Pulmonary artery endothelial cell (primary cell): ENCODE results near the gene IPO9. TPM values are rescaled to one million over a fixed set of nuclear protein-coding genes. Genes with fewer than 3 reads are reported as not detected.
"Not testable (repeated sequence)": the region's sequence is repeated elsewhere in the genome, so short reads cannot be mapped to it uniquely, and the experiment has no call there.

Experiments used
- DNase-seq: peaks from one replicate; pipeline ENCODE4 v3.0.0-alpha.2; 2011; ENCODE audit warnings: low read depth, low spot score
- total RNA-seq: library from RNA; depleted of rRNA; stranded (reverse); fragments of >200 nt; gene quantifications from 2 replicates; pipeline ENCODE4 v1.2.3, GENCODE V29; 2014

Gene IPO9
- total RNA-seq, 1 donor from 2014 or later = 24.9 TPM

DNA sequence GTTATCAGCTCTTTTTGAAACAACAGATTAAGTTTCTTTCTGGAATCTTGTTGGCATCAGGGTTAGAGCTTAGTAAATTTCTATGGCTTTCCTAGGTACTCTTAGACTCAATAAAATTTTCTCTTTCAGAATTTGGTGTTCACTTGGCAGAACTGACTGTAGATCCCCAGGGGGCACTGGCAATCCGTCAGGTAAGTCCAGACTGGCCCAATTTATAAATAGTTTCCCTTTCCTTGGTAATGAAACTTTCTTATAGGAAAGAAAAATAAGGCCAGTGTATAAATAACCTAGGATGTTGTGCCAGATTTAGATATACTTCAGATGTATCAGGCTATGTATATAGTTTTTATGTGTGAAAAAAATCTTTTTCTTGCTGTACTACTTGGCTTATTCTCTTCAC is 18.2 kb downstream of the IPO9 start:
- no peak for DNase-seq

DNA sequence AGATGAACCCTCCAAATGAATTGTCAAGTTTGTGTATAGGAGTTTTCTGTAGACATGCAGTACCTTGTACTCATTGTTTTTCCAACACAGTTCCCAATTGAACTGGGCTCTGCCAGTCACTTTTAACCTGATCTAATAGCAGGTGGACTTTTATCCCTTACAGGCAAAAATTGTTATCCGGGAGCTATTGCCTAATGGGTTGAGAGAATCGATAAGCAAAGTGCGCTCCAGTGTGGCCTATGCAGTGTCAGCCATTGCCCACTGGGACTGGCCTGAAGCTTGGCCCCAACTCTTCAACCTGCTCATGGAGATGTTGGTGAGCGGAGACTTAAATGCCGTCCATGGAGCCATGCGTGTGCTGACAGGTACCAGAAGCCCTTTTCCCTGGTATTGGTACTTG is 19.3 kb downstream of the IPO9 start:
- no peak for DNase-seq

DNA sequence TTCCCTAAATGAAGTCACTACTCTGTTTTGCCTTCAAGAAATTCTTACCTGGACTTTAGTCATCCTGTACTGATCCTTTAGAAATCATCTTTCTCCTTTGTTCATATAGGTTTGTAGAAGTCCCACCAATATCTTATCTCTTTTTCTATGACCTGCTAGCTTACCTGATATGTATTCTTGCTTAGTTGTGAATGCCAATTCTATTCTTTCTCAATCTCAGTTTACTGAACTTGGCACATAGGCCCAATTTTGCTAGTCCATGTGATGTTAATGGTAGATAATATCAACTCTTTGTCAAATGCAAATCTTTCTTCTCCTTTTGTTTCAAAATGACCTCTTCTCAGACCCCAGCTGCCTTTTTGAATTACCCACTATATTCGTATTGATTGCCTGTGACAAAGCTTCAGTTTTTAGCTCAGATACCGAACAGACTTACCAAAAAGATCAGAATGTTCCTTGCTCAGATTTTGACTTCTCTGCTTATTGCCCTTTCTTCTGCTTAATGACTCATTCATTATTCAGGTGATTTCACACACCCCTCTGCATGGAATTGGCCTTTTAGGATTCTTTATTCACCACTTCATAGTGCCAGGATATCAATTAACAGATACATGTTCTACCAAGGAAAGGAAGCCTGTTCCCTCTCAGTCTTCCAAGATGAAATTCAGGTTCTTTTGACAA is 20.6 kb downstream of the IPO9 start:
- DNase-seq = no peak

DNA sequence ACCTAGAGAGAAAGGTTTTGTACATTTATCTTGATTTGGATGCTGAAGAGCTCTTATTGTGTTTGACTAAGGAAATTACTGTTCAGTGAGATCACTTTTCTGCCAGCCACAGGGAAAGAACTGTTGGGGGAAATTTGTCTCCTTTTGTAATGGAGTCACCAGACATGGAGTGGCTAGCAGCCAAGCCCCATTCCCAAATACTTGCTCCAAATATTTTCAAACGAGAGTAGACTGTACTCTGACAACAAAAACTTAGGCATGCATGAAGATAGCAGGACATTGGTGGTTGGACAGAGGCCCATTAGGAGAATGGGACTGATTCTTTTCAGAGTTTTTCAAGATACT is 21.1 kb downstream of the IPO9 start:
- DNase-seq = peak; percentile 77

GRCh38 chr1:201851949-201852348 is 23.0 kb downstream of the IPO9 start:
- no peak for DNase-seq

GRCh38 chr1:201856722-201857121 is 27.8 kb downstream of the IPO9 start:
- not testable (repeated sequence) for DNase-seq

DNA sequence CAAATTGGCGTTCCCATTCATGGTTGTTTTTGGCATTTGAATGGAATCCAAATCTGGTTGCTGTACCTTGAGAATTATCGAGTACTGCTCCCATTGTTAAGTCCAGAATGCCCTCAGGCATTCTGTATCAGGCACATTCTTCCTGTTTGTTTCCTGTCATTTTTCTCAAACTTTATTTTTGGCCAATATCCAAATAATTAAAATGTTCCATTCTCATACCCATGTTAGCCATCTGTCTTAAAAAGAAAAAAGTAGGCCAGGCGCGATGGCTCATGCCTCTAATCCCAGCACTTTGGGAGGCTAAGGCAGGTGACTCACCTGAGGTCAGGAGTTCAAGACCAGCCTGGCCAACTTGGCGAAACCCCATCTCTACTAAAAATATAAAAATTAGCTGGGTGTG is 30.5 kb downstream of the IPO9 start:
- peak; percentile 93 for DNase-seq

DNA sequence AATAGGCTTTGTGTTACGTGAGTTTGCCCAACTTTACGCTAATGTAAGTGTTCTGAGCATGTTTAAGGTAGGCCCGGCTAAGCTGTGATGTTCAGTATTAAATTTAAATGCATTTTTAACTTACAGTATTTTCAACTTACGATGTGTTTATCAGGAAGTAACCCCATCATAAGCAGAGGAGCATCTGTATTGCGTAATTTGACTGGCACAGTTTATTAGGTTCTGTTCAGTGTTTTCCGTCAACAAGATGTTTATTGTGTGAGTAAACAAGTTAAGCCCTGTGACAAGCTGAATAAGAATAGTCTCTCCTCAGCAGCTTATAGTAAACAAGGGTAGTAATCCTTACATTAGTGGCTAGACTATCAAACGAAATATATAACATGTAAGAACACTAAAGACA is 32.5 kb downstream of the IPO9 start:
- DNase-seq = no peak

DNA sequence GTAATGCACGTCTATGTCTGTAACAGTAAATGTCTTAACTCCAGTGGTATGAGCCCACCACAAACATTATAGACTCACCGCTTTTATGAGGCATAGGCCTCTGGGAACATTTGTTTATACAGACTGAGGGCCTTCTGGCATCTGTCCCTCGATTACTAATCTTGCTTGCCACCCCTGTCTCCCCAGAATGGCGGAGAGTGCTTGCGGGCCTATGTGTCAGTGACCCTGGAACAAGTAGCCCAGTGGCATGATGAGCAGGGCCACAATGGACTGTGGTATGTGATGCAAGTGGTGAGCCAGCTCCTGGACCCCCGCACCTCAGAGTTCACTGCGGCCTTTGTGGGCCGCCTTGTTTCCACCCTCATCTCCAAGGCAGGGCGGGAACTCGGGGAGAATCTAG is 41.4 kb downstream of the IPO9 start:
- no peak for DNase-seq

GRCh38 chr1:201874672-201875071 is 45.7 kb downstream of the IPO9 start:
- DNase-seq = no peak

DNA sequence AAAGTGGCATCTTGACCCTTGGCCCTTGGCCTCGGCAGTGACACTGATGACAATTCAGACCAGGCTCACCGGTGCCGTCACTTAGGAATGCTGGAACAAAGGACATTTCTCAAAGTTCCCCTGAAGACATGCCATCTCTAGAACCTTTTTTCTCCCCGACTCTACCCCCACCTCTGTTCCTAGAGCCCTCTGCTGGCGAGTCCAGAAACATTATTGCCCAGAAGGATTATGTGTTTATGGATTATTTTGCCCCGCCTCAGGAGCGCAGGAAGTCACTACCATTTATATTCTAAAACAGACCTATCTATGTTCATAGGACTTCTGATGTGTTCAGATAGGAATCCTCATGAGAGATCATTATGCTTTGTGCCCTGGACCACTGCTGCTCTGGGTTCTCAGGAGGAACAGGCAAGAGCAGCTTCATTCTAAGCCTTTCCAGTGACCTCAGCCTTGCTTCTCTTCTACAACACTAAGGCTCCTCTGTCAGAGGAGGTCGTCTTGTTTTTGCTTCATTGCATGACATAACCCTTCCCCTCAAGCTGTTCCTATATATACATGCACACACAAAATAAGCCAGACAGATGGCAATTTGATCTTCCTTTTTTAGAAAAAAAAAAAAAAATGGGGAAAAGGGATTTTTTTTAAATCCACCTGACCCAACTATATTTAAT is 47.3 kb downstream of the IPO9 start:
- DNase-seq = no peak

- DNase-seq = no peak
Observed at GRCh38 chr1:201877877-201878401, 49.0 kb downstream of the IPO9 start.

DNA sequence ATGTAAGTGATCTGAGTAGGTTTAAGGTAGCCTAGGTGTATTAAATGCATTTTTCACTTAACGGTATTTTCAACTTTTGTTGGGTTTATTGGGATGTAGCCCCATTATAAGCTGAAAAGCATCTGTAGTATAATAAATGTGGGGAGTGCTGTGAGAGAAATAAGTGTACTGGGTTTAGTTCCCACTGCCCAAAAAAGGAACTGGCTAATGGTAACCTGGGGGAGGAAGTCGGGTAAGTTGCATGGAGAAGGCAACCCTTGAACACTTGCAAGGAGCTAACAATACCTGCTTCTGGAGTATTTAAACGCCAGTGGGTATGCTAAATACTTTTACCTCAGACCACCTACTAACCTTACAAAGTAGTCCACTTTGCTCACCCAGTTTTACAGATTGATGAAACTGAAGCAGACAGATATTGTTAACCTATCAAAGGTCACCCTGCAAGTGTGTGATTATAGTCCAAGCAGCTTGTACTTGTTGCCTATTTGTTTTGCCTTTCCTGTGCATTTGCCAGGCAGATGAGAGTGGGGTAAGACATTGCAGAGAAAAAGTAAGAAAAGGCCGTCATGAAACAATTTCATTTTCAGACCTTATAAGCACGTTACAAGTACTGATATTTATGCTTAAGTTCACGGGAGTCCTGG is 52.1 kb downstream of the IPO9 start:
- DNase-seq = no peak

DNA sequence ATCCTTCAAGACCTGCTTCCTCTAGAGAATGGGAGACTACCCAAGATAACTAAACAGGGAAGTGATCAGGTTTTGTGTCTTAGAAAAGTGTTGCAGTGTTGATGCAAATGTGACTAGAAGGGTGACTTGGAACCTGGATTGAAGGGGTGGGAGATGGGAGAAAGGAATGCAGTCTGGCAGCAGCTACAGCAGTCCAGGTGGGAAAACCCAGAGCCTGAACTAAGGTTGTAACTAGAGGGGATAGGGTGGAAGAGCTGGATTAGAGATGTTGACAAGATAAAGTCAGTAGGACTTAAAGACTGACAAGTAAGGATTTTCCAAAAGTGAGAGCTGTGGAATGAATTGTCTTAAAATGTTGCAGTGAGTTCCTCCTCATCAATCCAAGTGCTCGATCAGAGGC is 52.7 kb downstream of the IPO9 start:
- no peak for DNase-seq

GRCh38 chr1:201882665-201883132 is 53.7 kb downstream of the IPO9 start:
- DNase-seq = no peak

GRCh38 chr1:201883266-201883665 is 54.3 kb downstream of the IPO9 start:
- no peak for DNase-seq

DNA sequence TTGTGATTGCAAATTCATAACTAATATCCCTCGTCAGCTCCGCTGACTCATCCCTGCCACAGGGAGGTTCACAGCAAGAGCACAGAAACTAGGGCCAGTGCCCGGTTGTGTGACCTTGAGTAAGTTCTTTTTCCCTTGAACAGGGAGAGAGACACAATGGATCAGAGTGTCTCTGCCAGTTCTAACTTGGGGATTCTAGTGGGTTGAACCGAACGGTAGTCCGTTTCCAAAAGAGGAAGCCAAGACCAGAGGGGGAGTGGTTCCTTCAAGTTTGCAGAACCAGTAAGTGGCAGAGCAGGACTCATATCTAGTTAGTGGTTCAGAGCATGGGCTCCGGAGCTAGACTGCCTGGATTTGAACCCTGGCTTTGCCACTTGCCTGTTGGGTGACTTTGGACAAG is 54.8 kb downstream of the IPO9 start:
- DNase-seq = no peak

DNA sequence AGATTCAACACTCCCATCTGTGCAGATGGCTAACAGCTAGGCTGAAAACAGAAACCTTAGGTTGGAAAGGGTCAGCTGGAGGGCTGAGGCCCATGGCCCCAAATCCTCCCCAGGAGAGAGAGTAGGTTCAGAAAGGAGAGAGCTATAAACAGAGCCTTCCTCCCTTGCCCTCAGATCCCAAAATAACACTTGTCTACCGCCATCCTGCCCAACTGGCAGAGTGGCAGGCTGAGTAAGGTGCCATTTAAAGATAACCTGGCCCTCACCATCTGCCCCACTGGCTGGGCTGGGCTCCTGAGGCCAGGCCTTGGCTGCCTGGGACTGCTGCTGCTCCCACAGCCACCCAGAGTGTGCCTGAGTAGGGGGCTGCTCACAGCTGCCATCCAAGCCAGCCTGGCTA is 55.5 kb downstream of the IPO9 start:
- no peak for DNase-seq

GRCh38 chr1:201885531-201886075 is 56.6 kb downstream of the IPO9 start:
- DNase-seq = no peak

GRCh38 chr1:201886103-201886885 is 57.3 kb downstream of the IPO9 start:
- DNase-seq = no peak

- DNase-seq = no peak
Observed at GRCh38 chr1:201887116-201887866, 58.3 kb downstream of the IPO9 start.
